ENCODE measurements around the gene CNTN4. TPM values are rescaled to one million over a fixed set of nuclear protein-coding genes. Genes with fewer than 3 reads are reported as not detected.

CNTN4 gene
- total and polyA plus RNA-seq, 4 donors, result 1.2 to 3.8 (median 2.6) TPM

DNA sequence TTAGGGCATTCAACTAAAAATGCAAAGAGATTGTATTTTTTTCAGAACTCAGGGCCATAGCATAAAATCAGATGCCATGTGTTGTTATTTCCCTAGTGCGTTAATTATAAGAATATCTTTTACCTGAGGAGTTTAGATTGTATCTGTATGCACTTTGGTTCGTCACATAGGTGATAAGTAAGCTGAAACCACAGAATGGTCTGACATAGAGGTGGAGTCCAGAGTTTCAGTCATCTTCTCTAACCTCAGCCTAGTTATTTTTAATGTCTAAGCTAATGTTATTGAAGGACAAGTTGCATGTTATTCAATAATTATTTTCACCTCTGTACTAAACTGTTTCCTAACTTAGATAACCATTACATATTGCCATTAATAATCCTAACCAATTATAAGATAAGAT is 27.1 kb upstream of the CNTN4 start:
- WGBS, result 58% methylated on average over 2 of the region's 2 CpGs
- Histone ChIP-seq H3K36me3 (ENCODE audit: control insufficient read depth in 4 of 4, insufficient read depth in 3 of 4, low read depth in 1 of 4, low read length in 3 of 4) (no peaks in the 10 kb centered on the region), H3K9me3 (ENCODE audit: control insufficient read depth in 4 of 4, low read length in 3 of 4) (no peaks in the 10 kb centered on the region), H3K4me1 (ENCODE audit: control insufficient read depth in 4 of 4, insufficient read depth in 4 of 4, low read length in 3 of 4) (no peaks in the 10 kb centered on the region), H3K4me3 (ENCODE audit: low read depth in 1 of 3, low read length in 3 of 3) (no peak overlapping the region), H3K27ac (ENCODE audit: low read depth in 1 of 2, low read length in 2 of 2) (no peak overlapping the region), H3K9ac (ENCODE audit: low read depth in 1 of 2, low read length in 2 of 2) (no peak overlapping the region), H3K27me3 (ENCODE audit: control insufficient read depth in 4 of 4, insufficient read depth in 4 of 4, low read length in 3 of 4) (peaks cover 0 to 2% (median 0%) of the 10 kb centered on the region in 4 donors)
- no peak for DNase-seq (ENCODE audit: low spot score)
- TF ChIP-seq, protein P1, sequence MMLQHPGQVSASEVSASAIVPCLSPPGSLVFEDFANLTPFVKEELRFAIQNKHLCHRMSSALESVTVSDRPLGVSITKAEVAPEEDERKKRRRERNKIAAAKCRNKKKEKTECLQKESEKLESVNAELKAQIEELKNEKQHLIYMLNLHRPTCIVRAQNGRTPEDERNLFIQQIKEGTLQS (IDR thresholded peaks at IDR 0.05), result no peak
- TF ChIP-seq RXRA (IDR thresholded peaks at IDR 0.05) (no peak), FOXA1 (IDR thresholded peaks at IDR 0.05) (no peak), GABPA (IDR thresholded peaks at IDR 0.05 in 1 of 2, conservative IDR thresholded peaks at IDR 0.05 in 1 of 2) (no peak), HNF4G (IDR thresholded peaks at IDR 0.05) (no peak), SP1 (IDR thresholded peaks at IDR 0.05) (no peak), EGR1 (IDR thresholded peaks at IDR 0.05; ENCODE audit: low read depth in 2 of 2) (no peak), TAF1 (conservative IDR thresholded peaks at IDR 0.05) (no peak), JUND (IDR thresholded peaks at IDR 0.05) (no peak), HNF4A (conservative IDR thresholded peaks at IDR 0.05) (no peak), RAD21 (IDR thresholded peaks at IDR 0.05) (no peak), FOXA2 (IDR thresholded peaks at IDR 0.05) (no peak), NR2F2 (IDR thresholded peaks at IDR 0.05) (no peak), YY1 (IDR thresholded peaks at IDR 0.05) (no peak)
- TF ChIP-seq, protein P2, sequence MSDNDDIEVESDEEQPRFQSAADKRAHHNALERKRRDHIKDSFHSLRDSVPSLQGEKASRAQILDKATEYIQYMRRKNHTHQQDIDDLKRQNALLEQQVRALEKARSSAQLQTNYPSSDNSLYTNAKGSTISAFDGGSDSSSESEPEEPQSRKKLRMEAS (IDR thresholded peaks at IDR 0.05), result no peak
- TF ChIP-seq, protein P3, sequence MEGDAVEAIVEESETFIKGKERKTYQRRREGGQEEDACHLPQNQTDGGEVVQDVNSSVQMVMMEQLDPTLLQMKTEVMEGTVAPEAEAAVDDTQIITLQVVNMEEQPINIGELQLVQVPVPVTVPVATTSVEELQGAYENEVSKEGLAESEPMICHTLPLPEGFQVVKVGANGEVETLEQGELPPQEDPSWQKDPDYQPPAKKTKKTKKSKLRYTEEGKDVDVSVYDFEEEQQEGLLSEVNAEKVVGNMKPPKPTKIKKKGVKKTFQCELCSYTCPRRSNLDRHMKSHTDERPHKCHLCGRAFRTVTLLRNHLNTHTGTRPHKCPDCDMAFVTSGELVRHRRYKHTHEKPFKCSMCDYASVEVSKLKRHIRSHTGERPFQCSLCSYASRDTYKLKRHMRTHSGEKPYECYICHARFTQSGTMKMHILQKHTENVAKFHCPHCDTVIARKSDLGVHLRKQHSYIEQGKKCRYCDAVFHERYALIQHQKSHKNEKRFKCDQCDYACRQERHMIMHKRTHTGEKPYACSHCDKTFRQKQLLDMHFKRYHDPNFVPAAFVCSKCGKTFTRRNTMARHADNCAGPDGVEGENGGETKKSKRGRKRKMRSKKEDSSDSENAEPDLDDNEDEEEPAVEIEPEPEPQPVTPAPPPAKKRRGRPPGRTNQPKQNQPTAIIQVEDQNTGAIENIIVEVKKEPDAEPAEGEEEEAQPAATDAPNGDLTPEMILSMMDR (IDR thresholded peaks at IDR 0.05; ENCODE audit: low read depth, low read length, missing input control), result no peak
- TF ChIP-seq, protein P4, sequence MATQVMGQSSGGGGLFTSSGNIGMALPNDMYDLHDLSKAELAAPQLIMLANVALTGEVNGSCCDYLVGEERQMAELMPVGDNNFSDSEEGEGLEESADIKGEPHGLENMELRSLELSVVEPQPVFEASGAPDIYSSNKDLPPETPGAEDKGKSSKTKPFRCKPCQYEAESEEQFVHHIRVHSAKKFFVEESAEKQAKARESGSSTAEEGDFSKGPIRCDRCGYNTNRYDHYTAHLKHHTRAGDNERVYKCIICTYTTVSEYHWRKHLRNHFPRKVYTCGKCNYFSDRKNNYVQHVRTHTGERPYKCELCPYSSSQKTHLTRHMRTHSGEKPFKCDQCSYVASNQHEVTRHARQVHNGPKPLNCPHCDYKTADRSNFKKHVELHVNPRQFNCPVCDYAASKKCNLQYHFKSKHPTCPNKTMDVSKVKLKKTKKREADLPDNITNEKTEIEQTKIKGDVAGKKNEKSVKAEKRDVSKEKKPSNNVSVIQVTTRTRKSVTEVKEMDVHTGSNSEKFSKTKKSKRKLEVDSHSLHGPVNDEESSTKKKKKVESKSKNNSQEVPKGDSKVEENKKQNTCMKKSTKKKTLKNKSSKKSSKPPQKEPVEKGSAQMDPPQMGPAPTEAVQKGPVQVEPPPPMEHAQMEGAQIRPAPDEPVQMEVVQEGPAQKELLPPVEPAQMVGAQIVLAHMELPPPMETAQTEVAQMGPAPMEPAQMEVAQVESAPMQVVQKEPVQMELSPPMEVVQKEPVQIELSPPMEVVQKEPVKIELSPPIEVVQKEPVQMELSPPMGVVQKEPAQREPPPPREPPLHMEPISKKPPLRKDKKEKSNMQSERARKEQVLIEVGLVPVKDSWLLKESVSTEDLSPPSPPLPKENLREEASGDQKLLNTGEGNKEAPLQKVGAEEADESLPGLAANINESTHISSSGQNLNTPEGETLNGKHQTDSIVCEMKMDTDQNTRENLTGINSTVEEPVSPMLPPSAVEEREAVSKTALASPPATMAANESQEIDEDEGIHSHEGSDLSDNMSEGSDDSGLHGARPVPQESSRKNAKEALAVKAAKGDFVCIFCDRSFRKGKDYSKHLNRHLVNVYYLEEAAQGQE (IDR thresholded peaks at IDR 0.05), result no peak
- TF ChIP-seq, protein P5, sequence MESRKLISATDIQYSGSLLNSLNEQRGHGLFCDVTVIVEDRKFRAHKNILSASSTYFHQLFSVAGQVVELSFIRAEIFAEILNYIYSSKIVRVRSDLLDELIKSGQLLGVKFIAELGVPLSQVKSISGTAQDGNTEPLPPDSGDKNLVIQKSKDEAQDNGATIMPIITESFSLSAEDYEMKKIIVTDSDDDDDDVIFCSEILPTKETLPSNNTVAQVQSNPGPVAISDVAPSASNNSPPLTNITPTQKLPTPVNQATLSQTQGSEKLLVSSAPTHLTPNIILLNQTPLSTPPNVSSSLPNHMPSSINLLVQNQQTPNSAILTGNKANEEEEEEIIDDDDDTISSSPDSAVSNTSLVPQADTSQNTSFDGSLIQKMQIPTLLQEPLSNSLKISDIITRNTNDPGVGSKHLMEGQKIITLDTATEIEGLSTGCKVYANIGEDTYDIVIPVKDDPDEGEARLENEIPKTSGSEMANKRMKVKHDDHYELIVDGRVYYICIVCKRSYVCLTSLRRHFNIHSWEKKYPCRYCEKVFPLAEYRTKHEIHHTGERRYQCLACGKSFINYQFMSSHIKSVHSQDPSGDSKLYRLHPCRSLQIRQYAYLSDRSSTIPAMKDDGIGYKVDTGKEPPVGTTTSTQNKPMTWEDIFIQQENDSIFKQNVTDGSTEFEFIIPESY (IDR thresholded peaks at IDR 0.05), result no peak

Data from liver (tissue), 9 donors.